HG03575 (cell line): ENCODE data around the gene NCR3LG1.

Experiments
- ATAC-seq: cut with Tn5 transposase; IDR thresholded peaks from one replicate; pipeline ENCODE4 v1.9.1; 2021; ENCODE audit not compliant: unreplicated experiment, insufficient number of reproducible peaks, low FRiP score; ENCODE audit errors: extremely low read depth

Gene NCR3LG1

GRCh38 chr11:17405232-17406005 lies 53.8 kb downstream of the NCR3LG1 start:
- no peak for ATAC-seq

GRCh38 chr11:17406082-17406817 lies 54.6 kb downstream of the NCR3LG1 start:
- ATAC-seq = no peak

DNA sequence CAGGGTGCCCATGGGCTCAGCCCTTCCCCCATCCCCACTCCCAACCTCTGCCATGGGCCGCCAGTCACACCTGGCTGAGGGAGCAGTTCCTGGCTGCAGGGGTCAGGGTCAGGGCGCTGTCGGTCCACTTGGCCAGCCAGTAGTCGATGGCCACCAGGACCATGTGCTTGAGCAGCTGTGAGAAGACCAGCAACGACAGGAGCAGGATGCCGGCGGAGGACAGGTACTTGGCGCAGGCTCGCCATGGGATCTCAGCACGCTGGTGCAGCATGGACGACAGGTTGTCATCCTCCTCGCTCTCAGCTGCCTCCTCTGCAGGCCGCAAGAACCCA lies 55.2 kb downstream of the NCR3LG1 start:
- ATAC-seq = no peak

- no peak for ATAC-seq
Observed at GRCh38 chr11:17407575-17407974, 56.0 kb downstream of the NCR3LG1 start.

DNA sequence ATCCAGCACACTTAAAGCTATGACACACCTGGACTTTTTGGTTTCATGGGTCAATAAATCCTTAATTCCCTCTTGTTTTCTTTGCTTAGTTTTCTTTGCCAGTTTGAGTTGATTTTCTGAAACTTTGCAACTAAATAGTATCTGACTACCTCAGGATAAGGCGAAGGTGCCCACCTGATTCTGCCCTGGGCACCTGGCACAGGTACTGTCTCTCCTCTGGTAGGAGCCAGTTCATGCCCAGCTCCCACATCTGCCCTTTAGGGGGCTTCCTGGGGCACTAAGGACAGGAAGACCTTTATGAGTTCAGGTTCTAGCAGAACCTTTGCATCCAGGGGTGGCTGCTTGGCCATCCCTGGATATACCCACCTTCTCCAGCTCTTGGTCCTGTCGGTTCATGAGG lies 56.4 kb downstream of the NCR3LG1 start:
- no peak for ATAC-seq

- ATAC-seq = no peak
Observed at GRCh38 chr11:17408641-17409040, 57.0 kb downstream of the NCR3LG1 start.

DNA sequence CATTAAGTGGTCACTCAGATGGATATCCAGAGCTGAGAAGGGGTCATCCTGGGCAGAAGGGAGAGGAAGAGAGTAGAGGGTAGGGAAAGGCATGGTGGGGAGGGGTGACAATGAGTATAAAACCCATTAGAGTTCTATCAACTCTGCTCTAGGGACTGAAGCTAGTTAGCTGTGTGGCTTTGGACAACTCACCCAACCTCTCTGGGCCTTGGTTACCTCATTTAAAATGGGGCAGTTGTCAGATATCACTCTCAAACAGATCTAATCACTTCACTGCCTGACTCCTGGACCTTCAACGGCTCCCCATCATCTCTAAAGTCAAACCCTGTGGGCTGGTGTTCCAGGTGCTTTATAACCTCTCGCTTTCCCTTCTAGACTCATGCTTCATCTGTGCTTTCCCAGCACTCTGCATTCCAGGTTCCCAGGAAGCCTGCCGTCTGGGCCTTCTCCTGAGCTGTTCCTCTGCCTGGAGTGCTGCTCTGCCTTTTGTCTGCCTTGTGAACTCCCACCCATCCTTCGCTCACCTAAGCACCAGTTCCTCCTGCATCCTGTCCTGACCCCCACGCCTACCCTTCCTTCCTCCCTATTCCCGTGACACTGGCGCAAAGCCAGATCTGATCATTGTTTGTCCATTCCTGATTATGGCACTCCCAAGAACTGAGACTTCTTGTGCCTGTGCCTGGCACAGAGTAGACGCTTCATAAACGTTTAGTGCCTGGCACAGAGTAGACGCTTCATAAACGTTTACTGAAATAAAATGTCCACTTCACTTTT lies 59.2 kb downstream of the NCR3LG1 start:
- ATAC-seq = no peak

GRCh38 chr11:17411418-17411817 lies 59.8 kb downstream of the NCR3LG1 start:
- ATAC-seq = no peak

DNA sequence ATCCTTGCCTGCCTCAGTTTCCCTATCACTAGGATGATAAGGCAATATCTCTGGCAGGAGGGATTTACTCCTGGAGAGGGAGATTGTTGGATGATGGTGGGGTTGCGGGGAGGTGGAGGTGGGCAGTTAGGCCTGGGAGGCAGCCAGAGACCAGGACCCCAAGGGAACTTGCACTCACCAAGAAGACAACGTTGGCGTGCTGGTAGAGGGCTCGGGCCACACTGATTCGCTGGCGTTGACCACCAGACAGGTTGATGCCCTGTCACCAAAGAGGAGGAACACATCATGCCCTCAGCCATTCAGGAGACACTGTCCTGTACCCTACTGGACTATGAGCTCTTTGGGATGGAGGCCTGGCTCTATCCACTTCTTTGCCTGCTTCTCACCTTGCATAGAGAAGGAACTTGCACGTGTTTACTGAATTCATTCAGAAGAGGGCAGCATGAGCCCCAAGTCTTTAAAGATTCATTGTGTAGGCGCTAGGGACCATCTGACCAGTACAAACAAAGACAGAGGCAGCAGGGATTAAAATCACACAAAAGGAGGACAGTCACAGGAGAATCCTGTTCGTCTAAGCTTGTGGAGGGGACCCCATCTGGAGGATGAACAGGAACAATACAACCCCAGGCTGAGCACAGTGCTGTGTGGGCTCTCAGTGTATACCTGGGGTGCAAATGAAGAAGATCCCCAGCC lies 61.0 kb downstream of the NCR3LG1 start:
- ATAC-seq = no peak

DNA sequence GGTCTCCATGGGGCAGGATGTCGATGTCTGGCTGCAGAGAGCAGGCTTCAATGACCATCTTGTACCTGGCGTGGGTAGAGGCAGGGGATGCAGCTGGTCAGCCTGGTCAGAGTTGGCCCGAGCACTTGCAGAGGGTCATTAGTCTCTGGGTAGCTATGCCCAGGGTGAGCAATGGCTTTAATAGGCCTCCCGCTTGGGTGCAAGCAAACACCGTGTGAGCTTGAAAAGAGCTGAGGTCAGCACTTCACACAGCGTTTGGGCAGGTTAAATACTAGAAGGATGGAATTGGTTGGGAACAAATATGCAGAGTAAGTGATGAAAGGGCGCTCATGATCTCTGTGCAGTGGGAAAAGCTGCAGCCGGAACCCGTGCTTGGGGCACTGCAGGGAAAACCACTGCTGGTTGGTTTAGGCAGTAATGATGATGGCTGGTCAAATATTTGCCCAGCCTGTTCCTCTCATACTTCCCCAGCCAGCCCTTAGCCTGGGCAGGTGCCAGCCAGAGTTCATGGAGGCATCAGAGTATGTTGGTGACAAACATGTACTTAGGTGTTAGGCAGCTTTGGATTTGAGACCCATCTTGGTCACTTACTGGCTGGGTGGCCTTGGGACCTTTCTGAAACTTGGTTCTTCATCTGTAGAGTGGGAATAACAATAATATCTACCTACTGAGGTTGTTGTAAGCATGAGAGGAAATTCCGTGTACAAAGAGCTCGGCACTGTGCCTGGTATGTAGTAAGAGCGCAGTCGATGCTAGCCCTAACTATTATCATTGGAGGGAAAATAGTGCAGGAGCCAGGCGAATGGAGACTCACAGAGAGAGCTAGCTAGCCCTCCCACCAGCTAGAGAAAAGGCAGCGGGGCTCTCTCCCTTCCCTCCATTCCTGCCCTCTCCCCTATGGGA lies 62.1 kb downstream of the NCR3LG1 start:
- ATAC-seq = no peak

GRCh38 chr11:17414317-17414737 lies 62.7 kb downstream of the NCR3LG1 start:
- no peak for ATAC-seq

DNA sequence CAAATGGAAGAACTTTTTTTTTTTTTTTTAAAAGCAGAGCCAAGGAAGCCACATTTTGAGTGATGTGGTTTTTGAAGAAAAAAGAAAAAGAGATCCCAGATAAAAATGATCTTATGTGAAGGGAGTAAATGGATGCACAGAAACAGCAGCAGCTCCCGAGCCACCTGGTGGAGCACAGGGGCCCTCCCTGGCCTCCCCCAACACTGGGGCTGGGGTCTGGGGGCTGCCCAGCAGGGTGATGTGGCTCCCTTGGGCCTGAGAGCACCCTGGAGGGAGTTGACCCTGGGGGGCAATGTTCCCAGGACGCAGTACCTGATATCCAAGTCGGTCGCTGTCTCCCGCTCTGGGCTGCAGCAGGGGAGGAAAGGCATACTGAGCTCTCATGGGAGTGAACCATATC lies 63.4 kb downstream of the NCR3LG1 start:
- ATAC-seq = no peak

DNA sequence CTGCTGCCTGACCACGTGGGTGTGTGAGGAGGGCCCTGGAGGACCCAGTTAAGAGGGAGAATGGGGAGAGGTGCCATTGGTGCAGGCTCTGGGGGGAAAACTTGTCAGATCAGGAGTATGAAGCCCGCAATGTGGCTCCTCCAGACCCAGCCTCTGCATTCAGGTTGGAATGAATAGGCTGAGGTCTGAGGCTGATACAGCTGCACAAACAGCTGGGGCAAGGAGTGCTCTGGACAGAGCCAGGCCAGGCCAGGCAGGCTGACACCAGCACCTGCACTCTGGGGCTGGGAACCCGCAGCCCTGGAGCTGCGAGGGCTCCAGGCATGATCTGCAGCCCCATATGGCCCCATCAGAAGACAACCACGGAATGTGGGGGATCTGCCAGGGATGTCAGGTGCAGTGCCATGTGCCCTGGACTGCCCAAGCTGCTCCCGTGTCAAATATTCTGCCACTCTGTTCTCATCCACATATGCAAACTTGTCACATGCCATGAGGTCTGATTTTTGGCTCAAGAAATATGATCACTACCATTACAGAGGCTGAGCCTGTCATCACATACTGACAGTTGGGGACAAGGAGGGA lies 64.0 kb downstream of the NCR3LG1 start:
- no peak for ATAC-seq

DNA sequence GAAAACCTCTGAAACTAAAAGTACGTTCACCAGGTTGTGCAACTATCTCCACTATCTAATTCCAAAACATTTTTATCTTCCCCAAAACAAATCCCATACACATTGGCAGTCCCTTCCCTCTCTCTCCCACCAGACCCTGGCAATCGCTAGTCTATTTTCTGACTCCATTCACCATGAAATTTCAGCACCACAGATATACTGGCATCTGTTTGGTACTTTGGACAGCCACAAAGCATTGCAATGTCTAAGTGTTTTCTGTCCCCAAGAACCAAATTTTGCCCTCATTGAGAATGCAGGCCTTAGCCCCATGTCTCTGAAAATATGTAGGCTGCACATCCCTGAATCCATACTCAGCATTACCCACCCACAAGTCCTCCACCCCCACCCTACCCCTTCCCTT lies 64.9 kb downstream of the NCR3LG1 start:
- no peak for ATAC-seq

DNA sequence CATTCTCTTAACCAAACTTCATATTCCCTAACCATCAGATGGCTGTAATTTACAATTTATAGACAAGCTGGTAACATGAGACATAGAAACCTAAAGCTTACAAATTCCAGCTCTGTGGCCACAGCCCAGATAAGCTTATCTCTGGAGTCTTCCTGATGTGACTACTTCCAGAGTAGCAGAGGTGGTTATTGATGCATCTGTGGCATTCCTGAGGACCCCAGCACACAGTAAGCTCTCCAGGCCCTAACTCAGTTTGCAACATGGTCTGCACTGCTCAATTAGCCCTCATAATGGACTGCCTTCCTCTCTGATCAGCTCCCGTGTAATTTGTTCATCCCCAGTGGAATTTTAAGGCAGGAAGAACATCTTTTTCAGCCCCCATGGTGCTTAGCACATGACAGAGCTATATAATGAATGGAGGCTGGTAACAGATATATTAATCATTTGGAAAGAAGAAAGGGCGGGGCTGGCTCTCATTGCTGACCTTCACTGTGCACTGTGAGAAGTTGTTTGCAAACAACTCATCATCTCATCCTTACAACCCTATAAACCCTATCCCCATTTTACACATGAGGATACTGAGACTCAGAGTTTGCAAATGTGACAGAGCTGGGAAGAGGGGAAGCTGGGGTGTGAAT lies 67.0 kb downstream of the NCR3LG1 start:
- ATAC-seq = no peak

- ATAC-seq = no peak
Observed at GRCh38 chr11:17421781-17422180, 70.2 kb downstream of the NCR3LG1 start.

GRCh38 chr11:17423533-17424310 lies 72.1 kb downstream of the NCR3LG1 start:
- ATAC-seq = no peak
